Thoracic aorta (tissue), 2 donors: ENCODE results near the gene OR5B2. TPM values are rescaled to one million over a fixed set of nuclear protein-coding genes. Genes with fewer than 3 reads are reported as not detected.

Source experiments
- ATAC-seq: fragments of 150-250 bp; one replicate; pipeline ENCODE4 v1.8.0; 2017; ENCODE audit warnings: low read depth; ENCODE audit not compliant: insufficient number of reproducible peaks, low FRiP score
- DNase-seq: peaks from one replicate; pipeline ENCODE4 v3.0.0-alpha.2; 2020; ENCODE audit warnings: low spot score
- H3K27ac ChIP-seq, 2 donors: fragments of 200-600 bp; sonication (generic); 1 replicate in 1 of 2; 2 replicates in 1 of 2; pipeline ENCODE4 v1.5.1; 2016; ENCODE audit warnings: mild to moderate bottlenecking in 2 of 2, moderate library complexity in 2 of 2
- H3K27me3 ChIP-seq: fragments of 200-600 bp; sonication (generic); replicated peaks from 2 replicates; pipeline ENCODE4 v1.6.0; 2016; ENCODE audit warnings: mild to moderate bottlenecking; ENCODE audit not compliant: insufficient read depth
- H3K36me3 ChIP-seq: fragments of 200-600 bp; sonication (generic); one replicate; pipeline ENCODE4 v1.5.1; 2016
- H3K4me1 ChIP-seq, 2 donors: fragments of 200-600 bp; sonication (generic); 1 replicate in 1 of 2; 2 replicates in 1 of 2; pipeline versions ENCODE4 v1.5.1 to v1.6.0; 2016; ENCODE audit warnings: low read depth in 2 of 2, mild to moderate bottlenecking in 1 of 2; ENCODE audit not compliant: control insufficient read depth in 1 of 2
- H3K4me3 ChIP-seq: fragments of 200-600 bp; sonication (generic); 2 replicates; pipeline ENCODE4 v1.5.1; 2016; ENCODE audit warnings: mild to moderate bottlenecking
- H3K9me3 ChIP-seq: fragments of 200-600 bp; sonication (generic); 2 replicates; pipeline ENCODE4 v1.5.1; 2016
- total RNA-seq, 2 donors: library from RNA; depleted of rRNA; stranded (reverse); fragments of >200 nt; gene quantifications; one replicate each; pipeline versions ENCODE4 v1.1.0 to v1.2.3, GENCODE V29; 2016
- TF ChIP-seq, protein P1 (sequence below): fragments of 200-600 bp; sonication (generic); IDR thresholded peaks from one replicate; pipeline ENCODE4 v1.5.1; 2019; ENCODE audit warnings: antibody characterized with exemption

OR5B2 gene
- total RNA-seq, 2 donors from 2014 or later, result not detected

DNA sequence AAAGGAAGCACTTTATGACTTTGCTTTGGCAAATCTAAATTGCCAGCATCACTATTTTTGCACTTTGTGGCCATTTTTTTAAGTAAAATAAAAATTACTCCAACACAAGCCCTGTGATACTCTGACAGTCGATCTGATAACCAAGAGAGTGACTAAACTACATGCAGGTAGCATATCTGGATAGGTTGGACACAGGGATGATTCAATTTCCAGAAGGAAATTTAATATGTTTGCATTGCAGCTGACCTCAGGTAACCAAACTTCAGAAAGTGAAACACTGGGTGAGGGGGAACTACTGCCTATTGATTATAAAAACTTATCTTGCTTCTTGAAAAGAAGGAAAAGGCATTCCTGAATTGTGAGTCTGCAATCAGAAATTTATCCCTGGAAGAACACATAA lies 35.2 kb downstream of the OR5B2 start:
- H3K4me3 ChIP-seq, result no peak overlapping the region
- no peaks in the 10 kb centered on the region for H3K27me3 ChIP-seq
- DNase-seq (no peak), ATAC-seq (no peak)
- TF ChIP-seq, protein P1, sequence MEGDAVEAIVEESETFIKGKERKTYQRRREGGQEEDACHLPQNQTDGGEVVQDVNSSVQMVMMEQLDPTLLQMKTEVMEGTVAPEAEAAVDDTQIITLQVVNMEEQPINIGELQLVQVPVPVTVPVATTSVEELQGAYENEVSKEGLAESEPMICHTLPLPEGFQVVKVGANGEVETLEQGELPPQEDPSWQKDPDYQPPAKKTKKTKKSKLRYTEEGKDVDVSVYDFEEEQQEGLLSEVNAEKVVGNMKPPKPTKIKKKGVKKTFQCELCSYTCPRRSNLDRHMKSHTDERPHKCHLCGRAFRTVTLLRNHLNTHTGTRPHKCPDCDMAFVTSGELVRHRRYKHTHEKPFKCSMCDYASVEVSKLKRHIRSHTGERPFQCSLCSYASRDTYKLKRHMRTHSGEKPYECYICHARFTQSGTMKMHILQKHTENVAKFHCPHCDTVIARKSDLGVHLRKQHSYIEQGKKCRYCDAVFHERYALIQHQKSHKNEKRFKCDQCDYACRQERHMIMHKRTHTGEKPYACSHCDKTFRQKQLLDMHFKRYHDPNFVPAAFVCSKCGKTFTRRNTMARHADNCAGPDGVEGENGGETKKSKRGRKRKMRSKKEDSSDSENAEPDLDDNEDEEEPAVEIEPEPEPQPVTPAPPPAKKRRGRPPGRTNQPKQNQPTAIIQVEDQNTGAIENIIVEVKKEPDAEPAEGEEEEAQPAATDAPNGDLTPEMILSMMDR, result no peak
- peaks cover 4% of the 10 kb centered on the region for H3K9me3 ChIP-seq
- no peak overlapping the region for H3K27ac ChIP-seq
- no peaks in the 10 kb centered on the region for H3K36me3 ChIP-seq
- no peaks in the 10 kb centered on the region for H3K4me1 ChIP-seq

DNA sequence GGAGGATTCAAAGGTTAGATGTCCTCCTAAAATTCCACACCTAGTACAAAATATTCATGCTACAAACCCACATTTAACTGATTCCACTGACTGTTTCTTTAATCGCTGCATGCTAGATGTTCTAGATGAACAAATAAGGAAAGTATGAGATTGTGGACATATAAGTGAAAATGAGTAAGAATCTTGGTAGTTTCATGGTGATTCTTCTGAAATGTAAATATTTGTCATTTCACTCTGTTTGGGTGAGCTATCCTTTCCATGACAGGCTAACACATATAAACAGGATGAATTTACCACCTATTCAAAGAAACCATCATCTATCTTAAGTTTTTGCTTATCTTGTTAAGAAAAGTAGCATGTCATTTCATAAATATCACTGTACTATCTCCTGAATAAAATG lies 36.0 kb downstream of the OR5B2 start:
- no peaks in the 10 kb centered on the region for H3K4me1 ChIP-seq
- H3K9me3 ChIP-seq, result peaks cover 4% of the 10 kb centered on the region

DNA sequence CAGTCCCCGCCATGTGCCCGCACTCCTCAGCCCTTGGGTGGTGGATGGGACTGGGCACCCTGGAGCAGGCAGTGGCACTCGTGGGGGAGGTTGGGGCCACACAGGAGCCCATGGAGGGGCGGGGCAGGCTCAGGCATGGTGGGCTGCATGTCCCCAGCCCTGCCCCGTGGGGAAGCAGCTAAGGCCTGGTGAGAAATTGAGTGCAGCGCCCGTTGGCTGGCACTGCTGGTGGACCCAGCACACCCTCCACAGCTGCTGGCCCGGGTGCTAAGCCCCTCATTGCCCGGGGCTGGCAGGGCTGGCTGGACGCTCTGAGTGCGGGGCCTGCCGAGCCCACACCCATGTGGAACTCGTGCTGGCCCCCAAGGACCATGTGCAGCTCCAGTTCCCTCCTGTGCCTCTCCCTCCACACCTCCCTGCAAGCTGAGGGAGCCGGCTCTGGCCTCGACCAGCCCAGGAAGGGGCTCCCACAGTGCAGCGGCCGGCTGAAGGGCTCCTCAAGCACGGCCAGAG lies 37.3 kb downstream of the OR5B2 start:
- ATAC-seq (no peak), DNase-seq (no peak)
- Histone ChIP-seq H3K36me3 (no peaks in the 10 kb centered on the region), H3K4me1 (no peaks in the 10 kb centered on the region), H3K9me3 (peaks cover 4% of the 10 kb centered on the region), H3K27ac (no peak overlapping the region), H3K27me3 (no peaks in the 10 kb centered on the region), H3K4me3 (no peak overlapping the region)
- TF ChIP-seq, protein P1, result no peak

More for the DNA sequence above, 36.0 kb downstream of the OR5B2 start:
- TF ChIP-seq, protein P1, result no peak
- no peaks in the 10 kb centered on the region for H3K27me3 ChIP-seq
- H3K27ac ChIP-seq, result no peak overlapping the region
- no peak overlapping the region for H3K4me3 ChIP-seq
- DNase-seq, result no peak
- H3K36me3 ChIP-seq, result no peaks in the 10 kb centered on the region
- ATAC-seq, result no peak

Other genes starting within 250 kb of the OR5B2 start
- gene OR9Q2, start 239.1 kb downstream of the OR5B2 start, total RNA-seq, result not detected
- not detected for gene OR1S2, start 224.0 kb downstream of the OR5B2 start, total RNA-seq
- not detected for gene OR1S1, start 215.4 kb downstream of the OR5B2 start, total RNA-seq
- gene OR10Q1, start 199.2 kb downstream of the OR5B2 start, total RNA-seq, result not detected
- not detected for gene OR10W1, start 159.9 kb downstream of the OR5B2 start, total RNA-seq
- not detected for gene OR5B17, start 69.1 kb downstream of the OR5B2 start, total RNA-seq
- not detected for gene OR5B3, start 21.2 kb downstream of the OR5B2 start, total RNA-seq
- gene OR5B12, start 14.1 kb upstream of the OR5B2 start, total RNA-seq, result not detected
- gene OR5B21, start 80.0 kb upstream of the OR5B2 start, total RNA-seq, result not detected
- gene LPXN, start 147.7 kb upstream of the OR5B2 start, total RNA-seq, result 10 to 100 TPM; 14.8 to 17.1 TPM
- gene ZFP91, start 150.9 kb upstream of the OR5B2 start, total RNA-seq, result 10 to 100 TPM; 45.8 to 58.8 TPM
- gene CNTF, start 194.5 kb upstream of the OR5B2 start, total RNA-seq, result 1 to 10 TPM; 4.7 to 5.3 TPM